Gastroesophageal sphincter (tissue), 3 donors: ENCODE measurements around the gene SLC39A10.

ENCODE experiments used
- CTCF ChIP-seq, 4 experiments: fragments of 200-600 bp in 2 of 4; fragments of 450-650 bp in 2 of 4; sonication (generic) in 1 of 4; IDR thresholded peaks; one replicate each; pipeline ENCODE4 v1.5.1; 2017 to 2019; ENCODE audit warnings: antibody characterized with exemption in 4 of 4, mild to moderate bottlenecking in 2 of 4, moderate library complexity in 2 of 4
- POLR2AphosphoS5 ChIP-seq: sonication (generic); formaldehyde crosslinking; IDR thresholded peaks from one replicate; pipeline ENCODE4 v1.6.1; 2017; ENCODE audit warnings: antibody characterized with exemption

- TF ChIP-seq CTCF (IDR thresholded peaks at IDR 0.05) (no peak), POLR2AphosphoS5 (no peak)
Observed at GRCh38 chr2:195759877-195760276, 102.9 kb downstream of the SLC39A10 start.
